Fibroblast of lung (primary cell): Measurements from ENCODE around the gene ZBTB16.

Experiments
- CTCF ChIP-seq, 2 donors: IDR thresholded peaks in 1 of 2; conservative IDR thresholded peaks in 1 of 2; 1 replicate in 1 of 2; 2 replicates in 1 of 2; pipeline ENCODE4 v1.5.1; 2011 to 2012; ENCODE audit warnings: low read length in 2 of 2, control low read depth in 1 of 2, inconsistent platforms in 1 of 2, low read depth in 1 of 2, mild to moderate bottlenecking in 1 of 2
- EZH2 ChIP-seq: IDR thresholded peaks from 2 replicates; pipeline ENCODE4 v1.5.1; 2012; ENCODE audit warnings: low read length, control low read depth, mild to moderate bottlenecking; ENCODE audit errors: missing control alignments

DNA sequence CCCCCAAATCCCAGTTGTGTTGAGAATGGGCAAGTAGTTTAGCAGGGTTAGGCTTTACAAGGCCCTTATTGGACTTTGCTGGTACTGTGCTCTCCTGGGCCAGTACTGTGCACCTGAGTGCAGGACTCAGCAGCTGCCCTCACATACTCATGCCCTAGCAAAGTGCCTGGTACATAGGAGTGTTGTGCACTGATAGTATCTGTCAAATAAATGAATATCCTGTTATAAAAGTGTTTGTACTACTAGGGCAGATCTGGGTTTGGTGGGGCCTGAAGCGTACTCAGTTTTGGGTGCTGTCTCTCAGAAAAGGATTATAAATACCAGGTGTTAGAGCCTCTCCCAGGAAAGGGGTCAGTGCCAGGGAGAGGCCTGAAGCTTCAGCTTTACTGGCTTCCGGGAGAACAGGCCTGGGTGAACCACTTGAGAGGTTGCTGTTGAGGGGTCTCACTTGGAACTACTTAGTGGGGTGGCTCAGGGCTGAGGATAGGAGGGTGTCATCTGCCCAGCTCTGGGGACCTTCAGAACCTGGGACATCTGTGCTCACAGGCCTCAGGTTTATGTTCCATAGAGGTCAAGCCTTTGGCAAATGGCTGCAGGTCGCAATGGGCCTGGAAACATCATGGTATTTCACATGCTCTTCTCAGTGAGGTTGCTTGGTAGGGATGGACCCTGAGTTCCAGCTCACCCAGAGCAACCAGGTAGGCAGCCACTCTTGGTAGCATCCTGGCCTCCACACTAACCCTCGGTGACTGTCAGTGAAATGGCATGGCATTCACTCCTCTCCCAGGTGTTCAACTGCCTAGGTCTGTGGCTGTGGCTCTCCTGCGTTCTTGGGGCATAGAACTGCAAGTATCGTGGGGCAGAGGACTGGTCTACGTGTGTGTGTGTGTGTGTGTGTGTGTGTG, 106.1 kb downstream of the ZBTB16 start:
- TF ChIP-seq CTCF (conservative IDR thresholded peaks at IDR 0.05 in 1 of 2, IDR thresholded peaks at IDR 0.05 in 1 of 2; ENCODE audit: low read depth in 1 of 2, low read length in 2 of 2) (no peak), EZH2 (no peak)
